ENCODE results near the gene TMSB4X. TPM values are rescaled to one million over a fixed set of nuclear protein-coding genes. Genes with fewer than 3 reads are reported as not detected.
"Not testable (repeated sequence)": the region's sequence is repeated elsewhere in the genome, so short reads cannot be mapped to it uniquely, and the experiment has no call there.

TMSB4X gene
- total RNA-seq, 1 donor: 5,748 TPM

- no peaks in the 10 kb centered on the region for H3K27me3 ChIP-seq (ENCODE audit: insufficient read depth, low read length)
- H3K4me3 ChIP-seq (ENCODE audit: low read length): peak overlapping the region; percentile 28
- peaks cover 88% of the 10 kb centered on the region for H3K4me1 ChIP-seq (ENCODE audit: insufficient read depth, low read length)
- no peaks in the 10 kb centered on the region for H3K9me3 ChIP-seq (ENCODE audit: low read depth, low read length)
These were observed 24.8 kb upstream of the TMSB4X start for GRCh38 chrX:12949927-12950656.

- no peaks in the 10 kb centered on the region for H3K9me3 ChIP-seq (ENCODE audit: low read depth, low read length)
- no peaks in the 10 kb centered on the region for H3K27me3 ChIP-seq (ENCODE audit: insufficient read depth, low read length)
- H3K4me1 ChIP-seq (ENCODE audit: insufficient read depth, low read length): peaks cover 97% of the 10 kb centered on the region
- H3K4me3 ChIP-seq (ENCODE audit: low read length): peak overlapping the region; percentile 28
These were observed 23.9 kb upstream of the TMSB4X start for GRCh38 chrX:12950851-12951594.

GRCh38 chrX:12951595-12951975, 23.3 kb upstream of the TMSB4X start:
- Histone ChIP-seq H3K4me1 (ENCODE audit: insufficient read depth, low read length) (peaks cover 94% of the 10 kb centered on the region), H3K9me3 (ENCODE audit: low read depth, low read length) (no peaks in the 10 kb centered on the region), H3K4me3 (ENCODE audit: low read length) (peak overlapping the region; percentile 24), H3K27me3 (ENCODE audit: insufficient read depth, low read length) (no peaks in the 10 kb centered on the region)

- H3K27me3 ChIP-seq (ENCODE audit: insufficient read depth, low read length): no peaks in the 10 kb centered on the region
- no peak overlapping the region for H3K4me3 ChIP-seq (ENCODE audit: low read length)
- H3K9me3 ChIP-seq (ENCODE audit: low read depth, low read length): no peaks in the 10 kb centered on the region
- H3K4me1 ChIP-seq (ENCODE audit: insufficient read depth, low read length): peaks cover 87% of the 10 kb centered on the region
These were observed 21.5 kb upstream of the TMSB4X start for GRCh38 chrX:12953420-12953819.

GRCh38 chrX:12954376-12954775, 20.5 kb upstream of the TMSB4X start:
- no peaks in the 10 kb centered on the region for H3K9me3 ChIP-seq (ENCODE audit: low read depth, low read length)
- no peak overlapping the region for H3K4me3 ChIP-seq (ENCODE audit: low read length)
- H3K27me3 ChIP-seq (ENCODE audit: insufficient read depth, low read length): no peaks in the 10 kb centered on the region
- peaks cover 81% of the 10 kb centered on the region for H3K4me1 ChIP-seq (ENCODE audit: insufficient read depth, low read length)

- H3K4me3 ChIP-seq (ENCODE audit: low read length): no peak overlapping the region
- no peaks in the 10 kb centered on the region for H3K9me3 ChIP-seq (ENCODE audit: low read depth, low read length)
- no peaks in the 10 kb centered on the region for H3K27me3 ChIP-seq (ENCODE audit: insufficient read depth, low read length)
- H3K4me1 ChIP-seq (ENCODE audit: insufficient read depth, low read length): peaks cover 81% of the 10 kb centered on the region
These were observed 19.9 kb upstream of the TMSB4X start for GRCh38 chrX:12954981-12955380.

GRCh38 chrX:12955882-12956703, 18.8 kb upstream of the TMSB4X start:
- Histone ChIP-seq H3K27me3 (ENCODE audit: insufficient read depth, low read length) (no peaks in the 10 kb centered on the region), H3K4me3 (ENCODE audit: low read length) (peak overlapping the region; percentile 33), H3K9me3 (ENCODE audit: low read depth, low read length) (no peaks in the 10 kb centered on the region)

GRCh38 chrX:12956704-12957534, 18.0 kb upstream of the TMSB4X start:
- peak overlapping the region; percentile 33 for H3K4me3 ChIP-seq (ENCODE audit: low read length)
- H3K27me3 ChIP-seq (ENCODE audit: insufficient read depth, low read length): no peaks in the 10 kb centered on the region
- H3K9me3 ChIP-seq (ENCODE audit: low read depth, low read length): no peaks in the 10 kb centered on the region
- peaks cover 78% of the 10 kb centered on the region for H3K4me1 ChIP-seq (ENCODE audit: insufficient read depth, low read length)

More at GRCh38 chrX:12955882-12956703, 18.8 kb upstream of the TMSB4X start:
- H3K4me1 ChIP-seq (ENCODE audit: insufficient read depth, low read length): peaks cover 80% of the 10 kb centered on the region

- Histone ChIP-seq H3K4me3 (ENCODE audit: low read length) (no peak overlapping the region), H3K9me3 (ENCODE audit: low read depth, low read length) (no peaks in the 10 kb centered on the region), H3K4me1 (ENCODE audit: insufficient read depth, low read length) (peaks cover 70% of the 10 kb centered on the region), H3K27me3 (ENCODE audit: insufficient read depth, low read length) (no peaks in the 10 kb centered on the region)
These were observed 16.9 kb upstream of the TMSB4X start for GRCh38 chrX:12958059-12958458.

- Histone ChIP-seq H3K4me1 (ENCODE audit: insufficient read depth, low read length) (peaks cover 66% of the 10 kb centered on the region), H3K4me3 (ENCODE audit: low read length) (no peak overlapping the region), H3K9me3 (ENCODE audit: low read depth, low read length) (no peaks in the 10 kb centered on the region), H3K27me3 (ENCODE audit: insufficient read depth, low read length) (no peaks in the 10 kb centered on the region)
These were observed 16.4 kb upstream of the TMSB4X start for GRCh38 chrX:12958461-12958860.

GRCh38 chrX:12961196-12961718, 13.7 kb upstream of the TMSB4X start:
- Histone ChIP-seq H3K9me3 (ENCODE audit: low read depth, low read length) (no peaks in the 10 kb centered on the region), H3K4me3 (ENCODE audit: low read length) (no peak overlapping the region), H3K27me3 (ENCODE audit: insufficient read depth, low read length) (no peaks in the 10 kb centered on the region), H3K4me1 (ENCODE audit: insufficient read depth, low read length) (peaks cover 39% of the 10 kb centered on the region)

GRCh38 chrX:12962041-12962504, 12.8 kb upstream of the TMSB4X start:
- Histone ChIP-seq H3K4me3 (ENCODE audit: low read length) (no peak overlapping the region), H3K4me1 (ENCODE audit: insufficient read depth, low read length) (peaks cover 39% of the 10 kb centered on the region), H3K27me3 (ENCODE audit: insufficient read depth, low read length) (no peaks in the 10 kb centered on the region), H3K9me3 (ENCODE audit: low read depth, low read length) (no peaks in the 10 kb centered on the region)

GRCh38 chrX:12963210-12963850, 11.6 kb upstream of the TMSB4X start:
- not testable (repeated sequence) for H3K27me3 ChIP-seq (ENCODE audit: insufficient read depth, low read length); H3K9me3 ChIP-seq (ENCODE audit: low read depth, low read length); H3K4me3 ChIP-seq (ENCODE audit: low read length)
- H3K4me1 ChIP-seq (ENCODE audit: insufficient read depth, low read length): peaks cover 37% of the 10 kb centered on the region
